BLaER1 (cell line): ENCODE measurements around the gene AK9.

Experiments used
- H3K27ac ChIP-seq: shearing (Covaris generic); formaldehyde crosslinking; 2 replicates; pipeline ENCODE4 v1.8.1; 2022
- H3K27me3 ChIP-seq: shearing (Covaris generic); formaldehyde crosslinking; 2 replicates; pipeline ENCODE4 v1.8.1; 2022
- H3K36me3 ChIP-seq: shearing (Covaris generic); formaldehyde crosslinking; 2 replicates; pipeline ENCODE4 v1.8.1; 2022
- H3K4me1 ChIP-seq: shearing (Covaris generic); formaldehyde crosslinking; 2 replicates; pipeline ENCODE4 v1.8.1; 2022
- H3K4me2 ChIP-seq: shearing (Covaris generic); formaldehyde crosslinking; 2 replicates; pipeline ENCODE4 v1.8.1; 2022
- H3K4me3 ChIP-seq: shearing (Covaris generic); formaldehyde crosslinking; 2 replicates; pipeline ENCODE4 v1.8.1; 2022
- H3K9ac ChIP-seq: shearing (Covaris generic); formaldehyde crosslinking; 2 replicates; pipeline ENCODE4 v1.8.1; 2022
- H3K9me3 ChIP-seq: shearing (Covaris generic); formaldehyde crosslinking; 2 replicates; pipeline ENCODE4 v1.8.1; 2022
- H4K20me1 ChIP-seq: shearing (Covaris generic); formaldehyde crosslinking; 2 replicates; pipeline ENCODE4 v1.8.1; 2022
- Cebpa-rat ChIP-seq: shearing (Covaris generic); IDR thresholded peaks from 2 replicates; pipeline ENCODE4 v1.8.1; 2022

Gene AK9

GRCh38 chr6:109450801-109451200, 240.2 kb downstream of the AK9 start:
- Histone ChIP-seq H3K4me1 (peaks cover 82% of the 10 kb centered on the region), H3K27ac (peak overlapping the region; percentile 100), H4K20me1 (peaks cover 48% of the 10 kb centered on the region), H3K9me3 (no peaks in the 10 kb centered on the region), H3K36me3 (peaks cover 65% of the 10 kb centered on the region), H3K4me3 (peak overlapping the region; percentile 41; the same call in 1 of the 2 replicates), H3K9ac (peak overlapping the region; percentile 75; the same call in 1 of the 2 replicates), H3K27me3 (no peaks in the 10 kb centered on the region), H3K4me2 (peak overlapping the region; percentile 96)
- no peak for TF ChIP-seq Cebpa-rat

- H3K27me3 ChIP-seq = no peaks in the 10 kb centered on the region
- H3K4me3 ChIP-seq = peak overlapping the region; percentile 41; the same call in 1 of the 2 replicates
- no peaks in the 10 kb centered on the region for H3K9me3 ChIP-seq
- H3K4me2 ChIP-seq = peak overlapping the region; percentile 96
- H4K20me1 ChIP-seq = peaks cover 52% of the 10 kb centered on the region
- peak overlapping the region; percentile 100 for H3K27ac ChIP-seq
- H3K4me1 ChIP-seq = peaks cover 82% of the 10 kb centered on the region
- TF ChIP-seq Cebpa-rat = no peak
- peak overlapping the region; percentile 75 for H3K9ac ChIP-seq
- peaks cover 73% of the 10 kb centered on the region for H3K36me3 ChIP-seq
Measured at GRCh38 chr6:109449795-109450673, 241.0 kb downstream of the AK9 start.

GRCh38 chr6:109449064-109449794, 241.8 kb downstream of the AK9 start:
- peaks cover 81% of the 10 kb centered on the region for H3K36me3 ChIP-seq
- peak overlapping the region; percentile 100 for H3K27ac ChIP-seq
- H3K9me3 ChIP-seq = no peaks in the 10 kb centered on the region
- H3K27me3 ChIP-seq = no peaks in the 10 kb centered on the region
- H3K9ac ChIP-seq = peak overlapping the region; percentile 75
- TF ChIP-seq Cebpa-rat = no peak
- H3K4me1 ChIP-seq = peaks cover 85% of the 10 kb centered on the region
- peak overlapping the region; percentile 41; the same call in 1 of the 2 replicates for H3K4me3 ChIP-seq
- H4K20me1 ChIP-seq = peaks cover 60% of the 10 kb centered on the region
- H3K4me2 ChIP-seq = peak overlapping the region; percentile 96

- H3K9me3 ChIP-seq = no peaks in the 10 kb centered on the region
- H3K27me3 ChIP-seq = no peaks in the 10 kb centered on the region
- no peak for TF ChIP-seq Cebpa-rat
- H3K36me3 ChIP-seq = peaks cover 87% of the 10 kb centered on the region
- H3K4me2 ChIP-seq = peak overlapping the region; percentile 96
- peaks cover 66% of the 10 kb centered on the region for H4K20me1 ChIP-seq
- peak overlapping the region; percentile 100 for H3K27ac ChIP-seq
- H3K4me3 ChIP-seq = no peak overlapping the region
- H3K4me1 ChIP-seq = peaks cover 85% of the 10 kb centered on the region
- peak overlapping the region; percentile 75 for H3K9ac ChIP-seq
Measured at GRCh38 chr6:109448615-109449014, 242.4 kb downstream of the AK9 start.

GRCh38 chr6:109447878-109448555, 243.0 kb downstream of the AK9 start:
- Histone ChIP-seq H3K27ac (peak overlapping the region; percentile 100), H3K9me3 (no peaks in the 10 kb centered on the region), H3K36me3 (peaks cover 88% of the 10 kb centered on the region), H3K9ac (peak overlapping the region; percentile 75), H3K4me2 (peak overlapping the region; percentile 96), H3K4me3 (no peak overlapping the region), H4K20me1 (peaks cover 72% of the 10 kb centered on the region), H3K27me3 (no peaks in the 10 kb centered on the region), H3K4me1 (peaks cover 85% of the 10 kb centered on the region)
- TF ChIP-seq Cebpa-rat = no peak

GRCh38 chr6:109447087-109447486, 243.9 kb downstream of the AK9 start:
- Histone ChIP-seq H3K4me2 (no peak overlapping the region), H3K9ac (peak overlapping the region; percentile 24; the same call in 1 of the 2 replicates), H3K4me1 (peaks cover 85% of the 10 kb centered on the region), H3K9me3 (no peaks in the 10 kb centered on the region), H3K27me3 (no peaks in the 10 kb centered on the region), H3K27ac (0 out of 2 replicates have a peak overlapping the region, but pooled peaks have one; percentile 30), H4K20me1 (peaks cover 81% of the 10 kb centered on the region), H3K36me3 (peaks cover 88% of the 10 kb centered on the region), H3K4me3 (no peak overlapping the region)
- no peak for TF ChIP-seq Cebpa-rat

- peaks cover 85% of the 10 kb centered on the region for H3K4me1 ChIP-seq
- 0 out of 2 replicates have a peak overlapping the region, but pooled peaks have one; percentile 30 for H3K27ac ChIP-seq
- H4K20me1 ChIP-seq = peaks cover 87% of the 10 kb centered on the region
- peak overlapping the region; percentile 24; the same call in 1 of the 2 replicates for H3K9ac ChIP-seq
- no peaks in the 10 kb centered on the region for H3K27me3 ChIP-seq
- no peak overlapping the region for H3K4me2 ChIP-seq
- H3K4me3 ChIP-seq = no peak overlapping the region
- H3K36me3 ChIP-seq = peaks cover 86% of the 10 kb centered on the region
- H3K9me3 ChIP-seq = no peaks in the 10 kb centered on the region
- TF ChIP-seq Cebpa-rat = no peak
Measured at GRCh38 chr6:109446541-109446940, 244.5 kb downstream of the AK9 start.

- Histone ChIP-seq H3K27me3 (no peaks in the 10 kb centered on the region), H3K9ac (peak overlapping the region; percentile 24; the same call in 1 of the 2 replicates), H4K20me1 (peaks cover 89% of the 10 kb centered on the region), H3K36me3 (peaks cover 81% of the 10 kb centered on the region), H3K4me3 (no peak overlapping the region), H3K9me3 (no peaks in the 10 kb centered on the region), H3K27ac (no peak overlapping the region), H3K4me1 (peaks cover 84% of the 10 kb centered on the region), H3K4me2 (no peak overlapping the region)
- TF ChIP-seq Cebpa-rat = no peak
Measured at GRCh38 chr6:109446072-109446471, 244.9 kb downstream of the AK9 start.

- Histone ChIP-seq H3K27ac (peak overlapping the region; percentile 19; the same call in 1 of the 2 replicates), H3K4me2 (no peak overlapping the region), H3K9ac (no peak overlapping the region), H4K20me1 (peaks cover 86% of the 10 kb centered on the region), H3K36me3 (peaks cover 79% of the 10 kb centered on the region), H3K4me1 (peaks cover 77% of the 10 kb centered on the region), H3K27me3 (no peaks in the 10 kb centered on the region), H3K4me3 (no peak overlapping the region), H3K9me3 (no peaks in the 10 kb centered on the region)
- TF ChIP-seq Cebpa-rat = no peak
Measured at GRCh38 chr6:109445382-109445781, 245.6 kb downstream of the AK9 start.
